WERI-Rb-1 (cell line): Measurements from ENCODE around the gene LPCAT1.

Experiments
- DNase-seq: peaks from one replicate; pipeline ENCODE4 v3.0.0-alpha.2; 2020
- H3K27ac ChIP-seq: fragments of 250-450 bp; sonication (Bioruptor Pico); 2 replicates; pipeline ENCODE4 v1.5.1; 2020; ENCODE audit warnings: mild to moderate bottlenecking, moderate library complexity
- H3K27me3 ChIP-seq: fragments of 250-450 bp; sonication (Bioruptor Pico); 2 replicates; pipeline ENCODE4 v1.5.1; 2021; ENCODE audit warnings: mild to moderate bottlenecking, low read depth, moderate library complexity; ENCODE audit not compliant: insufficient read depth, severe bottlenecking
- H3K36me3 ChIP-seq: fragments of 250-450 bp; sonication (Bioruptor Pico); 2 replicates; pipeline ENCODE4 v1.5.1; 2020; ENCODE audit warnings: mild to moderate bottlenecking, moderate library complexity
- H3K4me3 ChIP-seq: 2 replicates; pipeline ENCODE4 v1.5.1; 2011; ENCODE audit warnings: low read depth, mild to moderate bottlenecking, control low read depth, low read length
- H3K9me3 ChIP-seq: fragments of 250-450 bp; sonication (Bioruptor Pico); 2 replicates; pipeline ENCODE4 v1.5.1; 2021; ENCODE audit warnings: mild to moderate bottlenecking, moderate library complexity; ENCODE audit not compliant: severe bottlenecking
- TF ChIP-seq, protein P1 (sequence below): IDR thresholded peaks from 2 replicates; pipeline ENCODE4 v1.5.1; 2011; ENCODE audit warnings: low read depth, mild to moderate bottlenecking, control low read depth, inconsistent platforms, low read length

LPCAT1 gene

DNA sequence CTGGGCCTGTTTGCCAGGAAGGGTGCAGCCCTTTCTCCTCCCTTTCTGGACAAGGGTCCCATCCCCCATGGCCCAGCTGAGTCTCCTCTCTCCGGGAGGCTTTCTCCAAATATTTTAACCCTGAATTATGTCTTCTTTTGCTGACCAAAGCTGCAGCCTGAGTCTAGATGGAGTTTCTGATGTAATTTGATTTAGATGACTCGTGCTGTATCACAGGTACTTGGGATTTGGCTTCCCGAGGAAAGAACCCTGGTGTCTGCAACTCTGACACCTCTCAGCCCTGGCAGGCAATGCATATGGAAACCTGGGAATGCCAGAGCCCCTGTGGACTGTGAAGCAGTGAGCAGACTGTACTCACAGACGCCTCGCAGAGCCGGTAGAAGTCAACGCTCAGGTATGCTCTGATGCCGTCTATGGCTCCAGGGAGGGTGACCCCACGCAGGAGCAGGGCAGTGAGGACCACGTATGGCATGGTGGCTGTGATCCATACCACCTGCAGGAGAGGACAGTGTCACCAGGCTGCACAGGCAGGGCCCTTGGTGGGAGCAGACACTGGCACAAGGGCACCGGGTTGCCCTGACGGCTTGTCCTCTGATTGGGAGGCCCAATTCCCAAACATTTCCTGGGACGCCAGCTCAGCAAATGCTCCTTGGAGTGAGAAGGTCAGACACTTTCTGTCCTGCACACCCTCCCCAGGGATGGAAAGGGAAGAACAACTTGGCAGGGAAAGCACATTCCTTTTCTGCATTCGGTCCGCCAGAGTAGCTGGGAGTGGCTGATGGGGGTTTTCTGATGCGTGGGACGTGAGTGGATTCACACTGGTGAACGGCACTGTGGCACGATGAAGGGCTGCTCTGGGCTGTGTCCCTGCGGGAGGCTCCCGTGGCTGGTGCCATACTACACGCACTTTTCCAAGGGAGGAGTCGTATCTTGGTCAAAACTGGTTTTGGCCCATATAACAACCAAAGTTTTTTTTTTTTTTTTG is 103.3 kb downstream of the LPCAT1 start:
- H3K36me3 ChIP-seq: no peaks in the 10 kb centered on the region
- DNase-seq: peak; percentile 4

DNA sequence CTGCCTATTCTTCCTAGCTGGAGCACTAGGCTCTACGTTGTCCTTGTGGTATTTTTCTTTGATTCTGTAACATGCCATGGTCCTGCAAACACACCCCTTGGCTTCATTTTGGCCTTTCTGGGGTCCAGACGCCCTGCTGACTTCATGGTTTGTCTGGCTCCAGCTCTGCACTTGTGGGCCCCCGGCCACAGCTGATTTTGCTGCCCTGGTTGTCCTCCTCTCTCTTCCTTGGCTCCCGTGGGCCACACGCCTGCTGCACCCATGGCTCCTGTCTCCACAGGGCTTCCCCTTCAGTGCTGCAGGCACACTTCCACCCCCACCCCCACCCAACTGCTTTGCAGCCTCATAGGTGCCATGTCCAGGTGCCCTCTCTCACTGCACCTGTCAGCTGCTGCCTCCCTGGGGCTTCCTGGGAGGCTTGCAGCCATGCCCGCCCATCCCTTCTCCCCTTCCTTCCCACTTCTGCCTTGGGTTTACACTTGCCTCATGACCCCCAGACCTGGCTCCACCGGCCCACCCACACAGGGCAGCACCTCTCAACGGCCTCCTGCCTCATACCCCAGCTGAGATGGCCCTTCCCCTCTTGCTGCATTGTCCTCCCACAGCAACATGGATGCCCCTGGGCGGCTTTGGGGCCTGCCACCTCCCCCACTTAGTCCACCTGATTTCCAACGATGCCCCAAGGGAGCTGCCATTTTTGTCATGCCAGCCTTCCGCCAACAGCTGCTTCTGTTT is 104.1 kb downstream of the LPCAT1 start:
- no peaks in the 10 kb centered on the region for H3K36me3 ChIP-seq
- peaks cover 4% of the 10 kb centered on the region for H3K9me3 ChIP-seq
- no peaks in the 10 kb centered on the region for H3K27me3 ChIP-seq
- H3K4me3 ChIP-seq: no peak overlapping the region
- TF ChIP-seq, protein P1, sequence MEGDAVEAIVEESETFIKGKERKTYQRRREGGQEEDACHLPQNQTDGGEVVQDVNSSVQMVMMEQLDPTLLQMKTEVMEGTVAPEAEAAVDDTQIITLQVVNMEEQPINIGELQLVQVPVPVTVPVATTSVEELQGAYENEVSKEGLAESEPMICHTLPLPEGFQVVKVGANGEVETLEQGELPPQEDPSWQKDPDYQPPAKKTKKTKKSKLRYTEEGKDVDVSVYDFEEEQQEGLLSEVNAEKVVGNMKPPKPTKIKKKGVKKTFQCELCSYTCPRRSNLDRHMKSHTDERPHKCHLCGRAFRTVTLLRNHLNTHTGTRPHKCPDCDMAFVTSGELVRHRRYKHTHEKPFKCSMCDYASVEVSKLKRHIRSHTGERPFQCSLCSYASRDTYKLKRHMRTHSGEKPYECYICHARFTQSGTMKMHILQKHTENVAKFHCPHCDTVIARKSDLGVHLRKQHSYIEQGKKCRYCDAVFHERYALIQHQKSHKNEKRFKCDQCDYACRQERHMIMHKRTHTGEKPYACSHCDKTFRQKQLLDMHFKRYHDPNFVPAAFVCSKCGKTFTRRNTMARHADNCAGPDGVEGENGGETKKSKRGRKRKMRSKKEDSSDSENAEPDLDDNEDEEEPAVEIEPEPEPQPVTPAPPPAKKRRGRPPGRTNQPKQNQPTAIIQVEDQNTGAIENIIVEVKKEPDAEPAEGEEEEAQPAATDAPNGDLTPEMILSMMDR: no peak
- DNase-seq: peak; percentile 3
- no peak overlapping the region for H3K27ac ChIP-seq

More for the DNA sequence above, 103.3 kb downstream of the LPCAT1 start:
- no peaks in the 10 kb centered on the region for H3K27me3 ChIP-seq
- H3K27ac ChIP-seq: no peak overlapping the region
- H3K9me3 ChIP-seq: peaks cover 4% of the 10 kb centered on the region
- TF ChIP-seq, protein P1: no peak
- no peak overlapping the region for H3K4me3 ChIP-seq

DNA sequence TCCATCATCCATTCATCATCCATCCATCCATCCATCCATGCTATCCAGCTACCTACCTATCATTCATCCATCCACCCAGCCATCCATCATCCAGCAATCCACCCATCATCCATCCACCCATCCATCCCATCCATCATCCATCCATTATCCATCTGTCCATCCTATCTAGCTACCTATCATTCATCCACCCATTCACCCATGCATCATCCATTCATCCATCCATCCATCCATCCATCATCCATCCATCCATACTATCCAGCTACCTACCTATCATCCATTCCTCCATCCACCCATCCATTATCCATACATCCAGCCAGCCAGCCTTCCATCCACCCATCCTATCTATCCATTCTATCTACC is 104.9 kb downstream of the LPCAT1 start:
- no peak overlapping the region for H3K27ac ChIP-seq
- no peak overlapping the region for H3K4me3 ChIP-seq
- no peaks in the 10 kb centered on the region for H3K36me3 ChIP-seq
- no peaks in the 10 kb centered on the region for H3K27me3 ChIP-seq
- TF ChIP-seq, protein P1: no peak
- DNase-seq: no peak
- H3K9me3 ChIP-seq: peaks cover 4% of the 10 kb centered on the region

DNA sequence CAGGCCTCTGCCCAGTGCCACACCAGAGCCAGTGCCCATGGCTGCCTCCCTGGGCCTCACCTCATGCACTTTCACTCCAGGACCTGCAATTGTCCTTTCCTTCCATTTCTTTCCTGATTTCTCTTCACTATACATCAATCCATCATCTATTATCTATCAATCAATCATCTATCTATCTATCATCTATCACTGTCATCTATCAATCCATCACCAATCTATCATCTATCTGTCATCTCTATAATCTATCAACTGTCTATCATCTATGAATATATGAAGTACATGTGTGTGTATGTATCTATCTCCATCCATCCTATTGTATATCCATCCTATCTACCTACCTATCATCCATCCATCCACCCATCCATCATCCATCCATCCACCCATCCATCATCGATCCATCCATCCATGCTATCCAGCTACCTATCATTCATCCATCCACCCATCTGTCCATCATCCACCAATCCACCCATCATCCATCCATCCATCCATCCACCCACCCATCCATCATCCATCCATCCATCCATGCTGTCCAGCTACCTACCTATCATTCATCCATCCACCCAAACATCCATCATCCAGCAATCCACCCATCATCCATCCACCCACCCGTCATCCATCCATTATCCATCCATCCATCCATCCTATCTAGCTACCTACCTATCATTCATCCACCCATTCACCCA is 105.4 kb downstream of the LPCAT1 start:
- Histone ChIP-seq H3K4me3 (no peak overlapping the region), H3K9me3 (peaks cover 4% of the 10 kb centered on the region), H3K27ac (no peak overlapping the region), H3K36me3 (no peaks in the 10 kb centered on the region), H3K27me3 (no peaks in the 10 kb centered on the region)
- DNase-seq: peak; percentile 0
- TF ChIP-seq, protein P1: no peak

DNA sequence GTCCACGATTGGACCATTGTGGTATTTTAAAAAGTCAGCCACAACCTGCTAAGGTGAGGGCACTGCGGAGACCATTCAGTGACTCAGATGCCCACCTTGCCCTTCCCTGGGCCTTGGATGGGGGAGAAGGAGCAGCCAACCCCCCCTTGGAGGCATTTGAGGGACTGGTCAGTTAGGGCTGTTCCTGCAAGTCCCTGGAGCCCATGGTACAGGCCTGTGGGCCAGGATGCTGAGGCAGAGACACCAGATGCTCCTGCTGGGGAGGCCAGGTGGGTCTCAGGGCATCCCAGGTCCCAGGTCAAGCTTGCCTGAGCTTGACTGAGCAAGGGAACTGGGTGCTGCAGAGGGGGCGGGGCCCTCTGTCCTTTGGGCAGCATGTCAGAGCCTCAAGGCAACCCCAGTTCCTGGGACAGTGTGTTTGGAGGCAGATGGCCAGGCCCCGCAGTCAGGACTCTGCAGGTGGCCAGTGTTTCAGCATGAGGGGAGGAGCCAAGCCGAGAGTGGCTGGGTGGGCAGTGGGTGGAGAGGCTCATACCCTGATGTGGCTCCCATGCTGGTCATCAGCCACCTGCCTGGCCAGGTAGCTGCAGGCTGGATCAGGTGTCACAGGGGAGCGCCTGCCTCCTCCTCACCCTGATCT is 106.1 kb downstream of the LPCAT1 start:
- no peaks in the 10 kb centered on the region for H3K27me3 ChIP-seq
- H3K27ac ChIP-seq: no peak overlapping the region
- DNase-seq: peak; percentile 72
- H3K4me3 ChIP-seq: no peak overlapping the region
- no peaks in the 10 kb centered on the region for H3K36me3 ChIP-seq
- H3K9me3 ChIP-seq: peaks cover 4% of the 10 kb centered on the region
- TF ChIP-seq, protein P1: no peak
